ENCODE data around the gene PIM3.

DNA sequence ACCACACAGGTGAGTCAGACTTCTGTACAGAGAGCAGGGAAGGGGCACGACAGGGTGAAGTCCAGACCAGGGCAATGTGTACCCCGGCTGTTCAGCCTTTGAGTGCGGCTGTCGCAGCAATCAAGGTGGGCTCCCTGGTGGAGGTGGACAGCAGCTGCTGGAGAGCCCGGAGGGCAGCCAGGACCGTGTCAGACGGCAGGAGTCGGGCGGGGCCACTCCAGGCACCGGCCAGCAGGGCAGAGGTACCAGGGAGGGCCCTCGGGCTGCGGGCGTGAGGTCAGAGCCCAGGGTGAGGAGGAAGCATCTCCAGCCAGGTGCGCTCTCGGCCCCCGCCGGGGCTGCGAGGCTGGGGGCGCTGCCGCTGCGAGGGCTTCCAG, 802 bp upstream of the PIM3 start:
- TF ChIP-seq CTCF (conservative IDR thresholded peaks at IDR 0.05 in 1 of 2, IDR thresholded peaks at IDR 0.05 in 1 of 2; ENCODE audit: extremely low read depth in 1 of 2, insufficient read depth in 1 of 2, low read depth in 1 of 2, low read length in 2 of 2) (no peak), EZH2 (IDR thresholded peaks at IDR 0.05; ENCODE audit: borderline replicate concordance, low read length) (no peak)
